ENCODE data around the gene NRM. TPM values are rescaled to one million over a fixed set of nuclear protein-coding genes. Genes with fewer than 3 reads are reported as not detected.
A peak's percentile ranks its signal among the peaks of the same experiment; 100 is the strongest.

Gene NRM
- polyA plus RNA-seq, result 7.1 and 7.5 TPM in 2 replicates
- polyA minus RNA-seq, result 5.8 and 6.9 TPM in 2 replicates

GRCh38 chr6:30690403-30691207, at the start of gene NRM:
Gene NRM (minus strand): TSS chr6:30690984. CDS start chr6:30690974, 10 bp downstream.
- peak within 1 kb of the TSS; percentile 92 for H3K27ac ChIP-seq (ENCODE audit: low read length)
- H3K4me2 ChIP-seq (ENCODE audit: low read length), result peak within 1 kb of the TSS; percentile 77

GRCh38 chr6:30740540-30740870, 49.7 kb upstream of the NRM start:
- no peak overlapping the region for H3K27ac ChIP-seq (ENCODE audit: low read length)
- H3K36me3 ChIP-seq (ENCODE audit: insufficient read depth, low read length), result no peaks in the 10 kb centered on the region
- no peaks in the 10 kb centered on the region for H3K9me2 ChIP-seq (ENCODE audit: insufficient read depth, low read length)
- no peak overlapping the region for H3K4me3 ChIP-seq (ENCODE audit: low read length)
- H3K79me2 ChIP-seq (replicated peaks; ENCODE audit: insufficient read depth, low read length), result peaks cover 14% of the 10 kb centered on the region
- H3F3A ChIP-seq (ENCODE audit: insufficient read depth, low read length, poor library complexity, severe bottlenecking), result no peaks in the 10 kb centered on the region
- H3K9me3 ChIP-seq (ENCODE audit: low read length), result no peaks in the 10 kb centered on the region
- no peak overlapping the region for H3K4me2 ChIP-seq (ENCODE audit: low read length)
- H4K20me1 ChIP-seq (ENCODE audit: insufficient read depth), result no peaks in the 10 kb centered on the region
- H3K27me3 ChIP-seq (ENCODE audit: insufficient read depth, low read depth, low read length), result peaks cover 20% of the 10 kb centered on the region
- H2AFZ ChIP-seq (ENCODE audit: low read depth, low read length), result no peak overlapping the region
- no peak overlapping the region for H3K9ac ChIP-seq (ENCODE audit: low read length)
- no peak for TF ChIP-seq SMC3 (conservative IDR thresholded peaks at IDR 0.05; ENCODE audit: poor library complexity)
- TF ChIP-seq POLR2AphosphoS5 (IDR thresholded peaks at IDR 0.05), result no peak
- TF ChIP-seq EZH2 (IDR thresholded peaks at IDR 0.05; ENCODE audit: borderline replicate concordance, insufficient read depth, low read length, poor library complexity, severe bottlenecking), result no peak
- TF ChIP-seq CTCF (IDR thresholded peaks at IDR 0.05; ENCODE audit: poor library complexity, severe bottlenecking), result no peak
- no peak for TF ChIP-seq RAD21 (conservative IDR thresholded peaks at IDR 0.05)
- TF ChIP-seq TAF1 (IDR thresholded peaks at IDR 0.05; ENCODE audit: low read depth), result no peak
- no peak for TF ChIP-seq EP300 (conservative IDR thresholded peaks at IDR 0.05; ENCODE audit: poor library complexity, severe bottlenecking)

More at GRCh38 chr6:30690403-30691207, at the start of gene NRM:
- Histone ChIP-seq H2AFZ (ENCODE audit: low read depth, low read length) (peak within 1 kb of the TSS; percentile 75), H3K9ac (ENCODE audit: low read length) (peak within 1 kb of the TSS; percentile 87), H3K4me3 (ENCODE audit: low read length) (peak within 1 kb of the TSS; percentile 77), H3K9me3 (ENCODE audit: low read length) (no peaks in the 10 kb centered on the region), H3K79me2 (replicated peaks; ENCODE audit: insufficient read depth, low read length) (peaks cover 42% of the 10 kb centered on the region), H3K27me3 (ENCODE audit: insufficient read depth, low read depth, low read length) (no peaks in the 10 kb centered on the region), H3F3A (ENCODE audit: insufficient read depth, low read length, poor library complexity, severe bottlenecking) (no peaks in the 10 kb centered on the region), H3K9me2 (ENCODE audit: insufficient read depth, low read length) (no peaks in the 10 kb centered on the region), H3K36me3 (ENCODE audit: insufficient read depth, low read length) (no peaks in the 10 kb centered on the region), H4K20me1 (ENCODE audit: insufficient read depth) (no peaks in the 10 kb centered on the region)
- peak; percentile 43 for TF ChIP-seq MXI1 (conservative IDR thresholded peaks at IDR 0.05; ENCODE audit: poor library complexity, severe bottlenecking)
- peak; percentile 15 for TF ChIP-seq EP300 (conservative IDR thresholded peaks at IDR 0.05; ENCODE audit: poor library complexity, severe bottlenecking)
- no peak for TF ChIP-seq CTCF (IDR thresholded peaks at IDR 0.05; ENCODE audit: poor library complexity, severe bottlenecking)
- peak; percentile 51 for TF ChIP-seq TAF1 (IDR thresholded peaks at IDR 0.05; ENCODE audit: low read depth)
- TF ChIP-seq POLR2AphosphoS5 (IDR thresholded peaks at IDR 0.05), result peak; percentile 69
- TF ChIP-seq SMC3 (conservative IDR thresholded peaks at IDR 0.05; ENCODE audit: poor library complexity), result peak; percentile 12
- no peak for TF ChIP-seq RAD21 (conservative IDR thresholded peaks at IDR 0.05)
- peak; percentile 61 for TF ChIP-seq REST (IDR thresholded peaks at IDR 0.05; ENCODE audit: borderline replicate concordance)
